Tibial artery (tissue), 4 donors: Measurements from ENCODE around the gene DUSP21.
"Not testable (repeated sequence)": the region's sequence is repeated elsewhere in the genome, so short reads cannot be mapped to it uniquely, and the experiment has no call there.

Experiments used
- DNase-seq, 2 donors: peaks; one replicate each; pipeline ENCODE4 v3.0.0-alpha.2; 2019
- H3K27ac ChIP-seq, 2 donors: fragments of 200-600 bp; sonication (generic) in 1 of 2; 1 replicate in 1 of 2; 2 replicates in 1 of 2; pipeline ENCODE4 v1.5.1; 2018 to 2019; ENCODE audit warnings: mild to moderate bottlenecking in 1 of 2
- H3K27me3 ChIP-seq, 2 donors: fragments of 200-600 bp; sonication (generic) in 1 of 2; one replicate each; pipeline versions ENCODE4 v1.5.1 to v1.6.0; 2016 to 2019
- H3K36me3 ChIP-seq, 3 donors: fragments of 200-600 bp; sonication (generic) in 2 of 3; one replicate each; pipeline ENCODE4 v1.5.1; 2016 to 2019; ENCODE audit warnings: mild to moderate bottlenecking in 2 of 3
- H3K4me1 ChIP-seq, 4 donors: fragments of 200-600 bp; sonication (generic) in 2 of 4; 1 replicate in 3 of 4; 2 replicates in 1 of 4; pipeline ENCODE4 v1.5.1; 2016 to 2019
- H3K4me3 ChIP-seq, 2 donors: fragments of 200-600 bp; sonication (generic) in 1 of 2; 1 replicate in 1 of 2; 2 replicates in 1 of 2; pipeline ENCODE4 v1.5.1; 2018 to 2019; ENCODE audit warnings: mild to moderate bottlenecking in 2 of 2
- H3K9me3 ChIP-seq, 3 donors: fragments of 200-600 bp; sonication (generic) in 1 of 3; one replicate each; pipeline ENCODE4 v1.5.1; 2016 to 2019
- CTCF ChIP-seq, 2 experiments: fragments of 200-600 bp in 1 of 2; fragments of 450-650 bp in 1 of 2; IDR thresholded peaks; one replicate each; pipeline ENCODE4 v1.5.1; 2017 to 2019; ENCODE audit warnings: antibody characterized with exemption in 2 of 2, mild to moderate bottlenecking in 1 of 2, moderate library complexity in 1 of 2
- intact Hi-C: fragments of 100-400 bp; cut with DNase I; formaldehyde crosslinking; loops from one replicate; pipeline ENCODE4 v1.15.0; 2023; ENCODE audit warnings: low total_unique reads

Gene DUSP21

GRCh38 chrX:44843318-44843702 is 511 bp upstream of the DUSP21 start:
- Histone ChIP-seq H3K27ac (no peak overlapping the region), H3K36me3 (no peaks in the 10 kb centered on the region), H3K9me3 (no peaks in the 10 kb centered on the region), H3K4me1 (no peaks in the 10 kb centered on the region), H3K4me3 (no peak overlapping the region), H3K27me3 (no peaks in the 10 kb centered on the region)
- intact Hi-C loops: no loop called here
- no peak for TF ChIP-seq CTCF (IDR thresholded peaks at IDR 0.05)
- DNase-seq: no peak

- Histone ChIP-seq H3K4me3 (no peak overlapping the region), H3K27ac (no peak overlapping the region), H3K4me1 (no peaks in the 10 kb centered on the region), H3K9me3 (no peaks in the 10 kb centered on the region), H3K36me3 (no peaks in the 10 kb centered on the region), H3K27me3 (no peaks in the 10 kb centered on the region)
- intact Hi-C loops: no loop called here
- no peak for DNase-seq
- TF ChIP-seq CTCF (IDR thresholded peaks at IDR 0.05): no peak
Observed at GRCh38 chrX:44844204-44844603, 383 bp downstream of the DUSP21 start.

- H3K36me3 ChIP-seq, H3K4me3 ChIP-seq, H3K27ac ChIP-seq, H3K4me1 ChIP-seq, intact Hi-C loops, H3K27me3 ChIP-seq, H3K9me3 ChIP-seq, DNase-seq: not testable (repeated sequence)
Observed at GRCh38 chrX:44850891-44851290, 7.1 kb downstream of the DUSP21 start.

GRCh38 chrX:44871114-44871645 is 27.4 kb downstream of the DUSP21 start:
- Histone ChIP-seq H3K4me1 (peaks cover 0 to 16% (median 1%) of the 10 kb centered on the region in 4 donors), H3K4me3 (peak overlapping the region in 1 of 2 donors; percentile 85), H3K9me3 (no peaks in the 10 kb centered on the region), H3K27ac (no peak overlapping the region), H3K27me3 (no peaks in the 10 kb centered on the region), H3K36me3 (no peaks in the 10 kb centered on the region)
- no peak for DNase-seq
- TF ChIP-seq CTCF (IDR thresholded peaks at IDR 0.05): no peak
- intact Hi-C loops: no loop called here

GRCh38 chrX:44871931-44872820 is 28.4 kb downstream of the DUSP21 start:
- no peak for TF ChIP-seq CTCF (IDR thresholded peaks at IDR 0.05)
- H3K9me3 ChIP-seq: no peaks in the 10 kb centered on the region
- H3K27ac ChIP-seq: peak overlapping the region; percentile 97 to 99
- peak in 1 of 2 donors; percentile 23 for DNase-seq
- intact Hi-C loops: no loop called here
- H3K4me1 ChIP-seq: peaks cover 0 to 16% (median 5%) of the 10 kb centered on the region in 4 donors
- peak overlapping the region; percentile 85 to 96 for H3K4me3 ChIP-seq
- H3K36me3 ChIP-seq: no peaks in the 10 kb centered on the region
- no peaks in the 10 kb centered on the region for H3K27me3 ChIP-seq

- no peaks in the 10 kb centered on the region for H3K36me3 ChIP-seq
- peaks cover 0 to 16% (median 5%) of the 10 kb centered on the region in 4 donors for H3K4me1 ChIP-seq
- DNase-seq: peak; percentile 95 to 98
- H3K9me3 ChIP-seq: no peaks in the 10 kb centered on the region
- intact Hi-C loops: no loop called here
- TF ChIP-seq CTCF (IDR thresholded peaks at IDR 0.05): no peak
- H3K4me3 ChIP-seq: peak within 1 kb of the TSS; percentile 85 to 96
- H3K27me3 ChIP-seq: no peaks in the 10 kb centered on the region
- H3K27ac ChIP-seq: peak within 1 kb of the TSS; percentile 97 to 99
Observed at GRCh38 chrX:44872821-44873414, 29.1 kb downstream of the DUSP21 start, which contains the start of gene KDM6A. Gene KDM6A, plus strand, starts transcription at chrX:44873188. Its CDS starts 364 bp downstream, at chrX:44873552.
